Measurements from ENCODE around the gene RHOT1. TPM values are rescaled to one million over a fixed set of nuclear protein-coding genes. Genes with fewer than 3 reads are reported as not detected.

The RHOT1 gene
- total RNA-seq, 1 donor, result 47.0 TPM

GRCh38 chr17:32208436-32208835, 66.1 kb downstream of the RHOT1 start:
- H3K4me2 ChIP-seq (ENCODE audit: insufficient read depth, low read length), result no peak overlapping the region
- no peaks in the 10 kb centered on the region for H3K79me2 ChIP-seq (ENCODE audit: insufficient read depth, low read length)

GRCh38 chr17:32209608-32210007, 67.3 kb downstream of the RHOT1 start:
- Histone ChIP-seq H3K9me3 (ENCODE audit: low read depth, low read length) (no peaks in the 10 kb centered on the region), H3K4me3 (ENCODE audit: insufficient read depth, low read length) (no peak overlapping the region), H3K27me3 (ENCODE audit: insufficient read depth, low read length) (no peaks in the 10 kb centered on the region), H3K36me3 (ENCODE audit: insufficient read depth, low read length) (peaks cover 19% of the 10 kb centered on the region), H2AFZ (ENCODE audit: low read length) (no peak overlapping the region), H3K4me2 (ENCODE audit: insufficient read depth, low read length) (no peak overlapping the region), H4K20me1 (ENCODE audit: insufficient read depth, low read length) (no peaks in the 10 kb centered on the region), H3K4me1 (ENCODE audit: insufficient read depth, low read length) (peaks cover 5% of the 10 kb centered on the region), H3K79me2 (ENCODE audit: insufficient read depth, low read length) (no peaks in the 10 kb centered on the region), H3K27ac (ENCODE audit: low read depth, low read length) (no peak overlapping the region)
- no peak for TF ChIP-seq CTCF (IDR thresholded peaks at IDR 0.05; ENCODE audit: extremely low read depth, low read depth, low read length)
- DNase-seq (ENCODE audit: insufficient read length, low spot score, missing footprints), result no peak

More at GRCh38 chr17:32208436-32208835, 66.1 kb downstream of the RHOT1 start:
- peaks cover 18% of the 10 kb centered on the region for H3K36me3 ChIP-seq (ENCODE audit: insufficient read depth, low read length)
- TF ChIP-seq CTCF (IDR thresholded peaks at IDR 0.05; ENCODE audit: extremely low read depth, low read depth, low read length), result no peak
- no peak overlapping the region for H3K27ac ChIP-seq (ENCODE audit: low read depth, low read length)
- H4K20me1 ChIP-seq (ENCODE audit: insufficient read depth, low read length), result no peaks in the 10 kb centered on the region
- H3K27me3 ChIP-seq (ENCODE audit: insufficient read depth, low read length), result no peaks in the 10 kb centered on the region
- H3K4me3 ChIP-seq (ENCODE audit: insufficient read depth, low read length), result no peak overlapping the region
- H3K9me3 ChIP-seq (ENCODE audit: low read depth, low read length), result no peaks in the 10 kb centered on the region
- no peak for DNase-seq (ENCODE audit: insufficient read length, low spot score, missing footprints)
- peaks cover 5% of the 10 kb centered on the region for H3K4me1 ChIP-seq (ENCODE audit: insufficient read depth, low read length)
- H2AFZ ChIP-seq (ENCODE audit: low read length), result no peak overlapping the region

- no peak overlapping the region for H3K27ac ChIP-seq (ENCODE audit: low read depth, low read length)
- TF ChIP-seq CTCF (IDR thresholded peaks at IDR 0.05; ENCODE audit: extremely low read depth, low read depth, low read length), result no peak
- H3K36me3 ChIP-seq (ENCODE audit: insufficient read depth, low read length), result peaks cover 19% of the 10 kb centered on the region
- H4K20me1 ChIP-seq (ENCODE audit: insufficient read depth, low read length), result no peaks in the 10 kb centered on the region
- DNase-seq (ENCODE audit: insufficient read length, low spot score, missing footprints), result no peak
- no peak overlapping the region for H3K4me2 ChIP-seq (ENCODE audit: insufficient read depth, low read length)
- H3K27me3 ChIP-seq (ENCODE audit: insufficient read depth, low read length), result no peaks in the 10 kb centered on the region
- H3K4me1 ChIP-seq (ENCODE audit: insufficient read depth, low read length), result peaks cover under 1% of the 10 kb centered on the region
- H3K79me2 ChIP-seq (ENCODE audit: insufficient read depth, low read length), result no peaks in the 10 kb centered on the region
- H3K9me3 ChIP-seq (ENCODE audit: low read depth, low read length), result no peaks in the 10 kb centered on the region
- no peak overlapping the region for H3K4me3 ChIP-seq (ENCODE audit: insufficient read depth, low read length)
- H2AFZ ChIP-seq (ENCODE audit: low read length), result no peak overlapping the region
Measured at GRCh38 chr17:32211671-32212070, 69.4 kb downstream of the RHOT1 start.

DNA sequence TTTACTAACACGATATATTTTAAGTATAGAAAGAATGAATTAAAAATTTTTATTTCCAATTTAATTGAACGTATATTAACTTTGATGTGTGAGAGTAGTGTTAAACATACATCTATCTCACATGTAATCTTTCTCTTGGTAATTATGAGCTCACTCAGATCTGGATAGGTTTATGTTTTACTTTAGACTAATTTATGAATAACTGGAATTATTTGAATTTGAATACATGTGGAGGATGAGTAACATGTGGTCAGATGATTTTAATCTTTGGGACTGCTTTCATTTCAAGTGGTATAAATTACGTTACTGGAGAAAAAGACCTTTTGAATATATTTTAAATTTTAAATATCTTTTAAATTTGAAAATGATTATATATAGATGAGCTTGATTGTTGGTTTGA, 73.4 kb downstream of the RHOT1 start:
- no peaks in the 10 kb centered on the region for H3K9me3 ChIP-seq (ENCODE audit: low read depth, low read length)

More for the DNA sequence above, 73.4 kb downstream of the RHOT1 start:
- H3K27ac ChIP-seq (ENCODE audit: low read depth, low read length), result no peak overlapping the region
- no peaks in the 10 kb centered on the region for H3K27me3 ChIP-seq (ENCODE audit: insufficient read depth, low read length)
- DNase-seq (ENCODE audit: insufficient read length, low spot score, missing footprints), result no peak
- H3K36me3 ChIP-seq (ENCODE audit: insufficient read depth, low read length), result peaks cover 12% of the 10 kb centered on the region
- H3K4me3 ChIP-seq (ENCODE audit: insufficient read depth, low read length), result no peak overlapping the region
- H3K79me2 ChIP-seq (ENCODE audit: insufficient read depth, low read length), result no peaks in the 10 kb centered on the region
- no peaks in the 10 kb centered on the region for H4K20me1 ChIP-seq (ENCODE audit: insufficient read depth, low read length)
- no peaks in the 10 kb centered on the region for H3K4me1 ChIP-seq (ENCODE audit: insufficient read depth, low read length)
- H3K4me2 ChIP-seq (ENCODE audit: insufficient read depth, low read length), result no peak overlapping the region
- no peak overlapping the region for H2AFZ ChIP-seq (ENCODE audit: low read length)
- no peak for TF ChIP-seq CTCF (IDR thresholded peaks at IDR 0.05; ENCODE audit: extremely low read depth, low read depth, low read length)

Data from osteoblast (primary cell).